Middle frontal gyrus (tissue), 1 donor: ENCODE measurements around the gene ZBTB49.
"Not testable (repeated sequence)": the region's sequence is repeated elsewhere in the genome, so short reads cannot be mapped to it uniquely, and the experiment has no call there.

Experiments
- DNase-seq: peaks from one replicate; pipeline ENCODE4 v3.0.0-alpha.2; 2015; ENCODE audit warnings: low spot score; ENCODE audit errors: extremely low spot score

Gene ZBTB49

GRCh38 chr4:4323705-4324534 is 33.9 kb downstream of the ZBTB49 start:
- DNase-seq, result no peak

- DNase-seq, result no peak
These were observed 35.3 kb downstream of the ZBTB49 start for GRCh38 chr4:4325321-4325720.

GRCh38 chr4:4326166-4326565 is 36.1 kb downstream of the ZBTB49 start:
- no peak for DNase-seq

GRCh38 chr4:4327652-4328121 is 37.6 kb downstream of the ZBTB49 start:
- no peak for DNase-seq

- DNase-seq, result no peak
These were observed 38.2 kb downstream of the ZBTB49 start for GRCh38 chr4:4328206-4328605.

GRCh38 chr4:4328840-4329239 is 38.8 kb downstream of the ZBTB49 start:
- DNase-seq, result no peak

GRCh38 chr4:4329496-4329895 is 39.4 kb downstream of the ZBTB49 start:
- no peak for DNase-seq

- no peak for DNase-seq
These were observed 40.7 kb downstream of the ZBTB49 start for GRCh38 chr4:4330794-4331193.

GRCh38 chr4:4332529-4332928 is 42.5 kb downstream of the ZBTB49 start:
- no peak for DNase-seq

GRCh38 chr4:4333265-4333706 is 43.2 kb downstream of the ZBTB49 start:
- no peak for DNase-seq

- DNase-seq, result peak; percentile 4
These were observed 44.9 kb downstream of the ZBTB49 start for GRCh38 chr4:4334798-4335520.

- no peak for DNase-seq
These were observed 48.4 kb downstream of the ZBTB49 start for GRCh38 chr4:4338210-4339001.

GRCh38 chr4:4339504-4340085 is 49.5 kb downstream of the ZBTB49 start:
- DNase-seq, result no peak

- DNase-seq, result no peak
These were observed 52.0 kb downstream of the ZBTB49 start for GRCh38 chr4:4341861-4342650.

GRCh38 chr4:4343038-4343437 is 53.0 kb downstream of the ZBTB49 start:
- DNase-seq, result no peak

GRCh38 chr4:4344915-4345527 is 55.0 kb downstream of the ZBTB49 start:
- no peak for DNase-seq

- DNase-seq, result no peak
These were observed 57.5 kb downstream of the ZBTB49 start for GRCh38 chr4:4347585-4347984.

- DNase-seq, result not testable (repeated sequence)
These were observed 58.5 kb downstream of the ZBTB49 start for GRCh38 chr4:4348585-4348984.

- DNase-seq, result no peak
These were observed 59.8 kb downstream of the ZBTB49 start for GRCh38 chr4:4349867-4350266.

GRCh38 chr4:4350909-4351308 is 60.9 kb downstream of the ZBTB49 start:
- no peak for DNase-seq
